NCI-H748 treated with DMSO at 0.1 percent for 48 hours (cell line): ENCODE results near the gene HHAT.

Source experiments
- DNase-seq: peaks from one replicate; lab custom pipeline; 2025; lab: John Stamatoyannopoulos, UW

Gene HHAT

GRCh38 chr1:210440081-210440480, 111.4 kb downstream of the HHAT start:
- no peak for DNase-seq

- DNase-seq = no peak
Measured at GRCh38 chr1:210441028-210441427, 112.3 kb downstream of the HHAT start.

GRCh38 chr1:210445485-210445884, 116.8 kb downstream of the HHAT start:
- DNase-seq = no peak

- DNase-seq = no peak
Measured at GRCh38 chr1:210445931-210446330, 117.2 kb downstream of the HHAT start.

- DNase-seq = no peak
Measured at GRCh38 chr1:210446479-210446878, 117.8 kb downstream of the HHAT start.

- DNase-seq = no peak
Measured at GRCh38 chr1:210447456-210448057, 118.9 kb downstream of the HHAT start.

- DNase-seq = peak; percentile 54
Measured at GRCh38 chr1:210448297-210448892, 119.7 kb downstream of the HHAT start.

- DNase-seq = no peak
Measured at GRCh38 chr1:210455840-210456603, 127.3 kb downstream of the HHAT start.

GRCh38 chr1:210456731-210457255, 128.1 kb downstream of the HHAT start:
- DNase-seq = no peak

- DNase-seq = no peak
Measured at GRCh38 chr1:210457568-210457967, 128.9 kb downstream of the HHAT start.

GRCh38 chr1:210464519-210465039, 135.9 kb downstream of the HHAT start:
- DNase-seq = peak; percentile 9

GRCh38 chr1:210465150-210465549, 136.4 kb downstream of the HHAT start:
- no peak for DNase-seq

GRCh38 chr1:210467440-210468043, 138.8 kb downstream of the HHAT start:
- DNase-seq = no peak

- DNase-seq = no peak
Measured at GRCh38 chr1:210469441-210469840, 140.7 kb downstream of the HHAT start.

GRCh38 chr1:210475321-210475720, 146.6 kb downstream of the HHAT start:
- DNase-seq = no peak

- DNase-seq = no peak
Measured at GRCh38 chr1:210475806-210476205, 147.1 kb downstream of the HHAT start.

- DNase-seq = no peak
Measured at GRCh38 chr1:210476730-210477129, 148.0 kb downstream of the HHAT start.

- no peak for DNase-seq
Measured at GRCh38 chr1:210477328-210477924, 148.7 kb downstream of the HHAT start.

GRCh38 chr1:210478820-210479219, 150.1 kb downstream of the HHAT start:
- DNase-seq = no peak

- DNase-seq = no peak
Measured at GRCh38 chr1:210482491-210482890, 153.8 kb downstream of the HHAT start.

- DNase-seq = no peak
Measured at GRCh38 chr1:210482945-210483617, 154.4 kb downstream of the HHAT start.
